ENCODE results near the gene COX7A1.

DNA sequence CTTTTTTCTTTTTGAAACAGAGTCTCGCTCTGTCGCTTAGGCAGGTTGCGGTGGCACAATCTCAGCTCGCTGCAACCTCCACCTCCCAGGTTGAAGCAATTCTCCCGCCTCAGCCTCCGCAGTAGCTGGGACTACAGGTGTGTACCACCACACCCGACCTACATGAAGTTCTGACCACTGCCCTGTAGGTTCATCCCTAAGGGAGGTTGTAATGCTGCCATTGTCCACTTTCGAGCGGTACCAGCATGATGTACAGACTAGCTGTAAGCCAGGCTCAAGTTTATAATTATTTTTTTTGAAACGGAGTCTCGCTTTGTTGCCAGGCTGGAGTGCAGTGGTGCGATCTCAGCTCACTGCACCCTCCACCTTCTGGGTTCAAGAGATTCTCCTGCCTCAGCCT, 11.6 kb upstream of the COX7A1 start:
- TF ChIP-seq, protein P1, sequence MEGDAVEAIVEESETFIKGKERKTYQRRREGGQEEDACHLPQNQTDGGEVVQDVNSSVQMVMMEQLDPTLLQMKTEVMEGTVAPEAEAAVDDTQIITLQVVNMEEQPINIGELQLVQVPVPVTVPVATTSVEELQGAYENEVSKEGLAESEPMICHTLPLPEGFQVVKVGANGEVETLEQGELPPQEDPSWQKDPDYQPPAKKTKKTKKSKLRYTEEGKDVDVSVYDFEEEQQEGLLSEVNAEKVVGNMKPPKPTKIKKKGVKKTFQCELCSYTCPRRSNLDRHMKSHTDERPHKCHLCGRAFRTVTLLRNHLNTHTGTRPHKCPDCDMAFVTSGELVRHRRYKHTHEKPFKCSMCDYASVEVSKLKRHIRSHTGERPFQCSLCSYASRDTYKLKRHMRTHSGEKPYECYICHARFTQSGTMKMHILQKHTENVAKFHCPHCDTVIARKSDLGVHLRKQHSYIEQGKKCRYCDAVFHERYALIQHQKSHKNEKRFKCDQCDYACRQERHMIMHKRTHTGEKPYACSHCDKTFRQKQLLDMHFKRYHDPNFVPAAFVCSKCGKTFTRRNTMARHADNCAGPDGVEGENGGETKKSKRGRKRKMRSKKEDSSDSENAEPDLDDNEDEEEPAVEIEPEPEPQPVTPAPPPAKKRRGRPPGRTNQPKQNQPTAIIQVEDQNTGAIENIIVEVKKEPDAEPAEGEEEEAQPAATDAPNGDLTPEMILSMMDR (conservative IDR thresholded peaks at IDR 0.05; ENCODE audit: low read depth, low read length), result no peak
- no peak for TF ChIP-seq EZH2 (IDR thresholded peaks at IDR 0.05; ENCODE audit: low read length, unreplicated experiment)
- no peak for TF ChIP-seq EZH2phosphoT487 (IDR thresholded peaks at IDR 0.05; ENCODE audit: borderline replicate concordance, low read length)
